Coronary artery (tissue), 2 donors: ENCODE data around the gene ZNF554.
"Not testable (repeated sequence)": the region's sequence is repeated elsewhere in the genome, so short reads cannot be mapped to it uniquely, and the experiment has no call there.

ENCODE experiments used
- DNase-seq: peaks from one replicate; pipeline ENCODE4 v3.0.0-alpha.2; 2017; ENCODE audit warnings: low spot score
- H3K27ac ChIP-seq, 2 donors: fragments of 200-600 bp; sonication (generic); one replicate each; pipeline ENCODE4 v1.5.1; 2016 to 2019
- H3K4me3 ChIP-seq: fragments of 200-600 bp; sonication (generic); 2 replicates; pipeline ENCODE4 v1.5.1; 2016; ENCODE audit warnings: mild to moderate bottlenecking, moderate library complexity
- CTCF ChIP-seq: fragments of 200-600 bp; sonication (generic); IDR thresholded peaks from one replicate; pipeline ENCODE4 v1.5.1; 2019; ENCODE audit warnings: antibody characterized with exemption

Gene ZNF554

GRCh38 chr19:2865334-2866100, 45.8 kb downstream of the ZNF554 start:
- DNase-seq: no peak
- no peak overlapping the region for H3K4me3 ChIP-seq
- H3K27ac ChIP-seq: no peak overlapping the region
- no peak for TF ChIP-seq CTCF

- TF ChIP-seq CTCF: no peak
- DNase-seq: no peak
- Histone ChIP-seq H3K4me3 (no peak overlapping the region), H3K27ac (no peak overlapping the region)
Measured at GRCh38 chr19:2866495-2867024, 46.9 kb downstream of the ZNF554 start.

- Histone ChIP-seq H3K4me3 (no peak within 1 kb of the TSS), H3K27ac (no peak within 1 kb of the TSS)
- TF ChIP-seq CTCF: no peak
- DNase-seq: no peak
Measured at GRCh38 chr19:2867025-2867991, 47.6 kb downstream of the ZNF554 start, which contains the start of gene ZNF556. Gene ZNF556 (plus strand): TSS chr19:2867335. CDS start chr19:2867422, 87 bp downstream.

GRCh38 chr19:2869618-2870017, 50.0 kb downstream of the ZNF554 start:
- Histone ChIP-seq H3K27ac (no peak overlapping the region), H3K4me3 (no peak overlapping the region)
- TF ChIP-seq CTCF: no peak
- DNase-seq: no peak

GRCh38 chr19:2872175-2872574, 52.5 kb downstream of the ZNF554 start:
- not testable (repeated sequence) for H3K4me3 ChIP-seq, H3K27ac ChIP-seq, DNase-seq

GRCh38 chr19:2877398-2878331, 58.0 kb downstream of the ZNF554 start:
- TF ChIP-seq CTCF: no peak
- H3K4me3 ChIP-seq: no peak overlapping the region

More at GRCh38 chr19:2877398-2878331, 58.0 kb downstream of the ZNF554 start:
- no peak for DNase-seq
- no peak overlapping the region for H3K27ac ChIP-seq
